Esophagus muscularis mucosa (tissue), 4 donors: ENCODE results near the gene ZNF679. TPM values are rescaled to one million over a fixed set of nuclear protein-coding genes. Genes with fewer than 3 reads are reported as not detected.

Experiments
- total RNA-seq, 4 donors: library from RNA; depleted of rRNA; stranded (reverse); fragments of >200 nt; gene quantifications; one replicate each; pipeline versions ENCODE4 v1.1.0 to v1.2.1, GENCODE V29; 2016

ZNF679 gene
- total RNA-seq, 4 donors from 2014 or later: not detected

Other genes with a start within 250 kb of the ZNF679 start
- gene ZNF722, start 229.6 kb upstream of the ZNF679 start, total RNA-seq: not detected
- 1 to 10 TPM in 3 of 4 donors, under 1 TPM in 1; 0.65 to 5.8 (median 3.4) TPM for gene ZNF727, start 183.0 kb upstream of the ZNF679 start, total RNA-seq
- not detected for gene ZNF735, start 21.3 kb upstream of the ZNF679 start, total RNA-seq
- 1 to 10 TPM; 4.1 to 10.0 (median 4.7) TPM for gene ZNF736, start 85.5 kb downstream of the ZNF679 start, total RNA-seq